IMR-90 (cell line): Measurements from ENCODE around the gene TICAM2. TPM values are rescaled to one million over a fixed set of nuclear protein-coding genes. Genes with fewer than 3 reads are reported as not detected.

Experiments used
- ATAC-seq: fragments of 200-7000 bp; cut with Tn5 transposase; 2 replicates; pipeline ENCODE4 v1.9.1; 2020; ENCODE audit warnings: low read depth, mild to moderate bottlenecking, moderate library complexity
- BruUV-seq: library from RNA; stranded (reverse); fragments of 400-500 nt; replicated peaks from 2 replicates; lab custom pipeline; 2021; lab: Mats Ljungman, UMichigan
- CTCF ChIA-PET: fragments of 300-600 bp; formaldehyde crosslinking; extraction: SDS; loops from one replicate; lab custom pipeline; 2021; ENCODE audit warnings: antibody characterized with exemption; lab: Yijun Ruan, JAX
- POLR2A ChIA-PET: fragments of 300-600 bp; sonication (Branson Sonifier 250); formaldehyde crosslinking; loops from one replicate; lab custom pipeline; 2022; ENCODE audit warnings: antibody characterized with exemption; ENCODE audit not compliant: unreplicated experiment; lab: Charles Lee
- DNase-seq: peaks from one replicate; pipeline ENCODE4 v3.0.0; 2013
- H2AFZ ChIP-seq: replicated peaks from 2 replicates; pipeline ENCODE3; 2013; ENCODE audit warnings: low read length, mild to moderate bottlenecking; ENCODE audit not compliant: poor library complexity
- H2AK5ac ChIP-seq: 2 replicates; pipeline ENCODE4 v1.6.1; 2013; ENCODE audit warnings: low read depth, low read length, inconsistent platforms
- H2AK9ac ChIP-seq: replicated peaks from 2 replicates; pipeline ENCODE3; 2013; ENCODE audit warnings: mild to moderate bottlenecking, low read depth, low read length, moderate library complexity; ENCODE audit not compliant: poor library complexity
- H2BK120ac ChIP-seq: 2 replicates; pipeline ENCODE4 v1.6.1; 2013; ENCODE audit warnings: low read depth, low read length, inconsistent platforms
- H2BK15ac ChIP-seq: 3 replicates; pipeline ENCODE4 v1.6.1; 2013; ENCODE audit warnings: low read depth, low read length, inconsistent platforms
- H2BK20ac ChIP-seq: 2 replicates; pipeline ENCODE4 v1.6.1; 2013; ENCODE audit warnings: low read depth, mild to moderate bottlenecking, inconsistent platforms, low read length, moderate library complexity
- H2BK5ac ChIP-seq: 2 replicates; pipeline ENCODE4 v1.6.1; 2013; ENCODE audit warnings: mild to moderate bottlenecking, low read depth, low read length, inconsistent platforms; ENCODE audit not compliant: poor library complexity, severe bottlenecking
- H3K14ac ChIP-seq: replicated peaks from 2 replicates; pipeline ENCODE4 v1.6.1; 2013; ENCODE audit warnings: low read depth, low read length, inconsistent platforms
- H3K18ac ChIP-seq: 2 replicates; pipeline ENCODE4 v1.6.1; 2013; ENCODE audit warnings: low read depth, low read length, control low read depth
- H3K23ac ChIP-seq: 2 replicates; pipeline ENCODE4 v1.6.1; 2013; ENCODE audit warnings: low read depth, low read length, inconsistent platforms
- H3K27ac ChIP-seq: 2 replicates; pipeline ENCODE4 v1.5.1; 2013; ENCODE audit warnings: mild to moderate bottlenecking, control low read depth, low read length; ENCODE audit not compliant: insufficient read depth
- H3K27me3 ChIP-seq: 2 replicates; pipeline ENCODE4 v1.6.1; 2013; ENCODE audit warnings: low read length; ENCODE audit not compliant: control insufficient read depth, insufficient read depth
- H3K36me3 ChIP-seq: 2 replicates; pipeline ENCODE4 v1.6.1; 2013; ENCODE audit warnings: low read length, mixed read lengths; ENCODE audit not compliant: control insufficient read depth, insufficient read depth
- H3K4ac ChIP-seq: 2 replicates; pipeline ENCODE4 v1.6.1; 2013; ENCODE audit warnings: low read depth, low read length, inconsistent platforms
- H3K4me1 ChIP-seq: 2 replicates; pipeline ENCODE4 v1.6.1; 2013; ENCODE audit warnings: low read length, mixed read lengths; ENCODE audit not compliant: control insufficient read depth, insufficient read depth
- H3K4me2 ChIP-seq: 2 replicates; pipeline ENCODE4 v1.6.1; 2013; ENCODE audit warnings: low read depth, mild to moderate bottlenecking, control low read depth, low read length, moderate library complexity
- H3K4me3 ChIP-seq: 2 replicates; pipeline ENCODE4 v1.5.1; 2013; ENCODE audit warnings: low read depth, mild to moderate bottlenecking, control low read depth, low read length, moderate library complexity; ENCODE audit not compliant: insufficient read depth
- H3K56ac ChIP-seq: 2 replicates; pipeline ENCODE4 v1.6.1; 2013; ENCODE audit warnings: low read length, inconsistent platforms; ENCODE audit not compliant: insufficient read depth; ENCODE audit errors: extremely low read depth
- H3K79me1 ChIP-seq, 2 experiments: 2 replicates each; pipeline ENCODE4 v1.6.1; 2013; ENCODE audit warnings: low read length in 2 of 2, inconsistent platforms in 1 of 2, low read depth in 1 of 2
- H3K9ac ChIP-seq: 2 replicates; pipeline ENCODE4 v1.6.1; 2013; ENCODE audit warnings: low read depth, low read length, control low read depth
- H3K9me1 ChIP-seq: 2 replicates; pipeline ENCODE4 v1.6.1; 2013; ENCODE audit warnings: low read length, inconsistent platforms; ENCODE audit not compliant: insufficient read depth
- H3K9me3 ChIP-seq: 2 replicates; pipeline ENCODE4 v1.6.1; 2013; ENCODE audit warnings: low read length; ENCODE audit not compliant: control insufficient read depth, insufficient read depth
- H4K20me1 ChIP-seq: 2 replicates; pipeline ENCODE4 v1.6.1; 2013; ENCODE audit warnings: low read length, inconsistent platforms; ENCODE audit not compliant: insufficient read depth
- H4K5ac ChIP-seq: 2 replicates; pipeline ENCODE4 v1.6.1; 2013; ENCODE audit warnings: mild to moderate bottlenecking, low read depth, low read length, control low read depth
- H4K8ac ChIP-seq, 2 experiments: 2 replicates each; pipeline ENCODE4 v1.6.1; 2013; ENCODE audit warnings: low read depth in 2 of 2, low read length in 2 of 2, control low read depth in 1 of 2, inconsistent platforms in 1 of 2
- H4K91ac ChIP-seq: 2 replicates; pipeline ENCODE4 v1.6.1; 2013; ENCODE audit warnings: low read depth, low read length, inconsistent platforms; ENCODE audit not compliant: insufficient read depth
- ELK1 ChIP-seq: fragments of 150-350 bp; IDR thresholded peaks from 2 replicates; pipeline ENCODE4 v1.6.1; 2016; ENCODE audit warnings: low read depth, mild to moderate bottlenecking, low read length, moderate library complexity, borderline replicate concordance
- FOS ChIP-seq: fragments of 150-350 bp; IDR thresholded peaks from 2 replicates; pipeline ENCODE4 v1.6.1; 2016; ENCODE audit warnings: low read depth, low read length
- MAFK ChIP-seq: IDR thresholded peaks from 2 replicates; pipeline ENCODE4 v1.6.1; 2012; ENCODE audit warnings: low read depth, low read length, improper control_type of control experiment
- MXI1 ChIP-seq: IDR thresholded peaks from 2 replicates; pipeline ENCODE4 v1.6.1; 2012; ENCODE audit warnings: low read depth, mild to moderate bottlenecking, low read length, moderate library complexity, borderline replicate concordance
- NFE2L2 ChIP-seq: fragments of 150-350 bp; IDR thresholded peaks from 2 replicates; pipeline ENCODE4 v1.6.1; 2016; ENCODE audit warnings: low read depth, mild to moderate bottlenecking, low read length
- RFX5 ChIP-seq: IDR thresholded peaks from 2 replicates; pipeline ENCODE4 v1.8.0; 2012; ENCODE audit warnings: low read depth, mild to moderate bottlenecking, low read length, moderate library complexity
- SMC3 ChIP-seq: fragments of 150-350 bp; IDR thresholded peaks from 2 replicates; pipeline ENCODE4 v1.6.1; 2016; ENCODE audit warnings: low read depth, mild to moderate bottlenecking, antibody characterized with exemption, low read length, moderate library complexity
- WGBS, 2 experiments: methylation state at CpG; one replicate each; pipeline versions ENCODE4 v1.1.5 to v1.1.7; 2013; ENCODE audit warnings: missing lambda C conversion rate in 2 of 2; ENCODE audit not compliant: insufficient read length in 1 of 2; ENCODE audit errors: extremely low coverage in 2 of 2; 5-methylcytosine and 5-hydroxymethylcytosine counted together
- dilution Hi-C: fragments of 300-500 bp; cut with HindIII; formaldehyde crosslinking; loops from one replicate; pipeline ENCODE4 v1.14.3; 2018; ENCODE audit warnings: low sequenced_read_pairs; ENCODE audit not compliant: unreplicated experiment
- in situ Hi-C: fragments of 300-500 bp; cut with MboI; formaldehyde crosslinking; loops from 3 replicates; pipeline ENCODE4 v1.14.3; 2019; ENCODE audit warnings: low sequenced_read_pairs, inconsistent platforms, mixed read lengths
- intact Hi-C: fragments of 100-400 bp; cut with micrococcal nuclease; formaldehyde crosslinking; loops from 2 replicates; pipeline ENCODE4 v1.10.0; 2022
- polyA plus RNA-seq, 3 experiments: library from polyadenylated mRNA; depleted of rRNA; stranded (reverse); fragments of >200 nt; gene quantifications; 2 replicates each; pipeline ENCODE4 v1.2.3, GENCODE V29; 2012; ENCODE audit warnings: low replicate concordance in 1 of 3
- total RNA-seq: library from RNA; depleted of rRNA; stranded (reverse); fragments of >200 nt; gene quantifications from 2 replicates; pipeline ENCODE4 v1.2.3, GENCODE V29; 2012

Gene TICAM2
- total and polyA plus RNA-seq, 2 of the 4 experiments (the other 2 are of a cell fraction), result 2.9 to 4.3 TPM

DNA sequence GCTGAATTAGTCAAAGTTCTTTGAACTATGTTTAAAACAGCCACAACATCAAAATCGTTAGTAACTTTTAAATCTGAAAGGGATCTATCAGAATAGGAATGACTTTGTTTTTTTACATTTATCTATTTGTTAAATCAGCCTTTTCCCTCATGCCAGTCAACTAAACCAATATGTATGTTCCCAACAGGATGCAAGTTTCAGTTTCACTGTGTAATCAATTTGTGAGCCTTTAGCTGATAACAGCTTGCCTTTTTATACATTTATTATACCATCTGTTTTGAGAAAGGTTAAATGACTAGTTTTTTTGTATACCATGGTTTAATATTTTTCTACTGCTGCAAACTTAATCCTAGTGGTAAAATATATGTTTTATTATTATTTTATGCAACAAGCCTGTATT lies 14.6 kb upstream of the TICAM2 start:
- ATAC-seq (no peak), DNase-seq (no peak)
- no peak overlapping the region for H2BK120ac ChIP-seq
- no peaks in the 10 kb centered on the region; the same call in none of the 2 replicates for H3K9me1 ChIP-seq
- H2AK9ac ChIP-seq, result no peak overlapping the region
- no peak overlapping the region for H2AK5ac ChIP-seq
- no peak overlapping the region for H3K14ac ChIP-seq
- H4K20me1 ChIP-seq, result peaks cover 6% of the 10 kb centered on the region
- H3K23ac ChIP-seq, result no peak overlapping the region
- no peak overlapping the region for H3K18ac ChIP-seq
- no peak overlapping the region for H3K4me2 ChIP-seq
- no peak overlapping the region for H2BK15ac ChIP-seq
- H2AFZ ChIP-seq, result no peak overlapping the region
- in situ Hi-C loops, result loop anchor here (25.0 kb wide), 1 partner anchor 1380 kb away; no protein-coding TSS in a partner anchor
- no peak overlapping the region for H4K5ac ChIP-seq
- H3K56ac ChIP-seq, result no peak overlapping the region
- no TSS peak for BruUV-seq
- no peak overlapping the region for H3K4me3 ChIP-seq
- H3K79me1 ChIP-seq, result peaks cover 16 to 28% of the 10 kb centered on the region in 2 experiments
- dilution Hi-C loops, result no loop called here
- H3K9ac ChIP-seq, result no peak overlapping the region
- TF ChIP-seq MAFK (no peak), MXI1 (no peak), FOS (no peak), NFE2L2 (no peak), RFX5 (no peak), ELK1 (no peak), SMC3 (no peak)
- no peaks in the 10 kb centered on the region for H3K4me1 ChIP-seq
- no peaks in the 10 kb centered on the region for H3K9me3 ChIP-seq
- no peak overlapping the region for H2BK5ac ChIP-seq
- peaks cover 25% of the 10 kb centered on the region for H3K36me3 ChIP-seq
- H3K27me3 ChIP-seq, result no peaks in the 10 kb centered on the region
- CTCF ChIA-PET, result interaction anchor here (1.0 kb wide), 1 partner anchor 8 kb away, joined by 4 read pairs; the partner anchor contains the start of gene TMED7
- POLR2A ChIA-PET, result interaction anchor here (0.7 kb wide), 1 partner anchor 12 kb away, joined by 3 read pairs; no protein-coding TSS in a partner anchor
- no peak overlapping the region for H2BK20ac ChIP-seq
- no CpG with 5 or more reads among the region's 1 CpG for WGBS, 2 experiments
- H4K8ac ChIP-seq, result no peak overlapping the region
- H4K91ac ChIP-seq, result no peak overlapping the region
- intact Hi-C loops, result no loop called here
- H3K4ac ChIP-seq, result no peak overlapping the region
- no peak overlapping the region for H3K27ac ChIP-seq
